HG03378 (cell line): ENCODE results near the gene FUT9.

ENCODE experiments used
- ATAC-seq: cut with Tn5 transposase; IDR thresholded peaks from one replicate; pipeline ENCODE4 v1.9.1; 2021; ENCODE audit warnings: mild to moderate bottlenecking, moderate library complexity; ENCODE audit not compliant: unreplicated experiment

The FUT9 gene

GRCh38 chr6:96015518-96016333 is at the start of gene FUT9:
FUT9 (plus strand) TSS chr6:96015974; CDS start chr6:96203156, 187,182 bp downstream.
- ATAC-seq: no peak

- no peak for ATAC-seq
Observed at GRCh38 chr6:95967594-95967993, 48.2 kb upstream of the FUT9 start.

GRCh38 chr6:95973976-95974375 is 41.8 kb upstream of the FUT9 start:
- ATAC-seq: no peak

GRCh38 chr6:95978230-95978629 is 37.5 kb upstream of the FUT9 start:
- ATAC-seq: no peak

GRCh38 chr6:95991906-95992305 is 23.9 kb upstream of the FUT9 start:
- ATAC-seq: no peak

GRCh38 chr6:95994151-95994550 is 21.6 kb upstream of the FUT9 start:
- no peak for ATAC-seq

- no peak for ATAC-seq
Observed at GRCh38 chr6:95998133-95998532, 17.6 kb upstream of the FUT9 start.

- no peak for ATAC-seq
Observed at GRCh38 chr6:96001891-96002575, 13.7 kb upstream of the FUT9 start.

GRCh38 chr6:96002576-96002910 is 13.2 kb upstream of the FUT9 start:
- ATAC-seq: no peak

- ATAC-seq: no peak
Observed at GRCh38 chr6:96002912-96003311, 12.9 kb upstream of the FUT9 start.

GRCh38 chr6:96007663-96008062 is 8.1 kb upstream of the FUT9 start:
- no peak for ATAC-seq

GRCh38 chr6:96013531-96013930 is 2.2 kb upstream of the FUT9 start:
- ATAC-seq: no peak

GRCh38 chr6:96014846-96015517 is 792 bp upstream of the FUT9 start:
- ATAC-seq: no peak

- ATAC-seq: no peak
Observed at GRCh38 chr6:96016334-96017069, 728 bp downstream of the FUT9 start.

GRCh38 chr6:96017070-96017359 is 1.2 kb downstream of the FUT9 start:
- no peak for ATAC-seq

- no peak for ATAC-seq
Observed at GRCh38 chr6:96022225-96022624, 6.5 kb downstream of the FUT9 start.

GRCh38 chr6:96032661-96033060 is 16.9 kb downstream of the FUT9 start:
- no peak for ATAC-seq

GRCh38 chr6:96051555-96051954 is 35.8 kb downstream of the FUT9 start:
- ATAC-seq: no peak

GRCh38 chr6:96058082-96058481 is 42.3 kb downstream of the FUT9 start:
- no peak for ATAC-seq

- no peak for ATAC-seq
Observed at GRCh38 chr6:96059586-96059985, 43.8 kb downstream of the FUT9 start.

- no peak for ATAC-seq
Observed at GRCh38 chr6:96060249-96060648, 44.5 kb downstream of the FUT9 start.
